ENCODE measurements around the gene PARN. TPM values are rescaled to one million over a fixed set of nuclear protein-coding genes. Genes with fewer than 3 reads are reported as not detected.
"Not testable (repeated sequence)": the region's sequence is repeated elsewhere in the genome, so short reads cannot be mapped to it uniquely, and the experiment has no call there.

The PARN gene
- polyA plus RNA-seq, 1 experiment: 33.9 TPM

- H3K27ac ChIP-seq (ENCODE audit: low read depth, low read length): no peak overlapping the region
- ChIA-PET POLR2A (no interaction called here), CTCF (interaction anchor here (0.6 kb wide), 1 partner anchor 657 kb away, joined by 3 read pairs; the partner anchor contains the start of gene ERCC4)
- DNase-seq (ENCODE audit: low read depth, low spot score): no peak
- no peak overlapping the region for H3K4me3 ChIP-seq (ENCODE audit: low read depth, low read length)
- no peak for TF ChIP-seq CTCF (IDR thresholded peaks at IDR 0.05; ENCODE audit: low read depth, low read length)
- H3K27me3 ChIP-seq (ENCODE audit: control insufficient read depth, insufficient read depth, low read length): no peaks in the 10 kb centered on the region
- peaks cover 3% of the 10 kb centered on the region; the same call in 1 of the 2 replicates for H3K9me3 ChIP-seq (ENCODE audit: control insufficient read depth, insufficient read depth, low read length)
Observed at GRCh38 chr16:14576532-14576931, 53.5 kb downstream of the PARN start.

GRCh38 chr16:14576069-14576468 is 54.0 kb downstream of the PARN start:
- Histone ChIP-seq H3K27ac (ENCODE audit: low read depth, low read length) (no peak overlapping the region), H3K27me3 (ENCODE audit: control insufficient read depth, insufficient read depth, low read length) (no peaks in the 10 kb centered on the region), H3K4me3 (ENCODE audit: low read depth, low read length) (no peak overlapping the region), H3K9me3 (ENCODE audit: control insufficient read depth, insufficient read depth, low read length) (peaks cover 3% of the 10 kb centered on the region; the same call in 1 of the 2 replicates)
- TF ChIP-seq CTCF (IDR thresholded peaks at IDR 0.05; ENCODE audit: low read depth, low read length): no peak
- POLR2A ChIA-PET: no interaction called here
- CTCF ChIA-PET: interaction anchor here (0.6 kb wide), 1 partner anchor 24 kb away, joined by 3 read pairs; no protein-coding TSS in a partner anchor
- no peak for DNase-seq (ENCODE audit: low read depth, low spot score)

GRCh38 chr16:14574698-14575415 is 55.2 kb downstream of the PARN start:
- H3K4me3 ChIP-seq (ENCODE audit: low read depth, low read length); H3K27me3 ChIP-seq (ENCODE audit: control insufficient read depth, insufficient read depth, low read length); CTCF ChIA-PET; H3K27ac ChIP-seq (ENCODE audit: low read depth, low read length); DNase-seq (ENCODE audit: low read depth, low spot score); POLR2A ChIA-PET; H3K9me3 ChIP-seq (ENCODE audit: control insufficient read depth, insufficient read depth, low read length): not testable (repeated sequence)

DNA sequence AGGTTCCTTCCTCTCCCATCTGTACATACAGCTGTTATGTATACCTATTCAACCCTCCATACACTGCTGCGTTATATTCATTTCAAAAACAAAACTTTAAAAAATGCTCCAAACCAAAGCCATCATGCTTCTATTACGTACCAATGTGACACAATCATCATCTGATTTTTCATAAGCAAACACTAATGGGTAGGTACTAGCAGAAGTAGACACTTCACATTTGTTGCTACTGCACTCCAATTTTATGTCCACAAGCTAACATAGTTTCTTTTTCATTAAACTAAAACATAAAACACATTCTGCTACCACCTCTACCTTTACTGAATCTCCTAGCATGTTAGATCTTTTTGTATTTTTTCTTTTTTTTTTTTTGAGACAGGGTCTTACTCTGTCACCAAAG is 57.5 kb downstream of the PARN start:
- TF ChIP-seq CTCF (IDR thresholded peaks at IDR 0.05; ENCODE audit: low read depth, low read length): no peak
- DNase-seq (ENCODE audit: low read depth, low spot score): no peak
- Histone ChIP-seq H3K4me3 (ENCODE audit: low read depth, low read length) (no peak overlapping the region), H3K9me3 (ENCODE audit: control insufficient read depth, insufficient read depth, low read length) (peaks cover 3% of the 10 kb centered on the region; the same call in 1 of the 2 replicates), H3K27ac (ENCODE audit: low read depth, low read length) (no peak overlapping the region), H3K27me3 (ENCODE audit: control insufficient read depth, insufficient read depth, low read length) (no peaks in the 10 kb centered on the region)
- POLR2A ChIA-PET: no interaction called here
- CTCF ChIA-PET: no interaction called here

GRCh38 chr16:14569213-14569612 is 60.8 kb downstream of the PARN start:
- Histone ChIP-seq H3K27ac (ENCODE audit: low read depth, low read length) (no peak overlapping the region), H3K27me3 (ENCODE audit: control insufficient read depth, insufficient read depth, low read length) (no peaks in the 10 kb centered on the region), H3K4me3 (ENCODE audit: low read depth, low read length) (no peak overlapping the region), H3K9me3 (ENCODE audit: control insufficient read depth, insufficient read depth, low read length) (no peaks in the 10 kb centered on the region)
- TF ChIP-seq CTCF (IDR thresholded peaks at IDR 0.05; ENCODE audit: low read depth, low read length): no peak
- no peak for DNase-seq (ENCODE audit: low read depth, low spot score)
- ChIA-PET POLR2A (no interaction called here), CTCF (no interaction called here)

Data from AG04450 (cell line).